HG02571 (cell line): Measurements from ENCODE around the gene DCDC2.
A peak's percentile ranks its signal among the peaks of the same experiment; 100 is the strongest.
"Not testable (repeated sequence)": the region's sequence is repeated elsewhere in the genome, so short reads cannot be mapped to it uniquely, and the experiment has no call there.

ENCODE experiments used
- ATAC-seq: cut with Tn5 transposase; IDR thresholded peaks from one replicate; pipeline ENCODE4 v1.9.1; 2021; ENCODE audit warnings: mild to moderate bottlenecking, moderate library complexity; ENCODE audit not compliant: unreplicated experiment

DCDC2 gene

GRCh38 chr6:24381476-24382219 is 23.8 kb upstream of the DCDC2 start:
- no peak for ATAC-seq

- ATAC-seq: no peak
Observed at GRCh38 chr6:24378473-24379097, 20.7 kb upstream of the DCDC2 start.

GRCh38 chr6:24376871-24377270 is 19.0 kb upstream of the DCDC2 start:
- ATAC-seq: no peak

GRCh38 chr6:24374612-24375011 is 16.8 kb upstream of the DCDC2 start:
- ATAC-seq: no peak

- not testable (repeated sequence) for ATAC-seq
Observed at GRCh38 chr6:24365103-24365633, 7.3 kb upstream of the DCDC2 start.

- not testable (repeated sequence) for ATAC-seq
Observed at GRCh38 chr6:24362363-24362762, 4.5 kb upstream of the DCDC2 start.

GRCh38 chr6:24359640-24360454 is 2.0 kb upstream of the DCDC2 start:
- peak; percentile 82 for ATAC-seq

- no peak for ATAC-seq
Observed at GRCh38 chr6:24358219-24358821, 461 bp upstream of the DCDC2 start.

GRCh38 chr6:24356310-24356973 is 1.4 kb downstream of the DCDC2 start:
- ATAC-seq: no peak

- ATAC-seq: no peak
Observed at GRCh38 chr6:24355393-24355792, 2.5 kb downstream of the DCDC2 start.

GRCh38 chr6:24353861-24354260 is 4.0 kb downstream of the DCDC2 start:
- no peak for ATAC-seq

- ATAC-seq: no peak
Observed at GRCh38 chr6:24352434-24352833, 5.4 kb downstream of the DCDC2 start.

- no peak for ATAC-seq
Observed at GRCh38 chr6:24344976-24345375, 12.9 kb downstream of the DCDC2 start.

GRCh38 chr6:24340998-24341938 is 16.6 kb downstream of the DCDC2 start:
- ATAC-seq: no peak

GRCh38 chr6:24339932-24340331 is 17.9 kb downstream of the DCDC2 start:
- ATAC-seq: no peak

- no peak for ATAC-seq
Observed at GRCh38 chr6:24334285-24334684, 23.6 kb downstream of the DCDC2 start.

- ATAC-seq: no peak
Observed at GRCh38 chr6:24332317-24332716, 25.5 kb downstream of the DCDC2 start.

GRCh38 chr6:24330137-24330732 is 27.6 kb downstream of the DCDC2 start:
- ATAC-seq: no peak

GRCh38 chr6:24329451-24329850 is 28.4 kb downstream of the DCDC2 start:
- ATAC-seq: no peak
